GM12891 (cell line): ENCODE measurements around the gene CCSER2.

Experiments
- POLR2A ChIP-seq: IDR thresholded peaks from 2 replicates; pipeline ENCODE4 v1.6.1; 2011; ENCODE audit warnings: low read depth, low read length, control low read depth
- POLR2AphosphoS5 ChIP-seq: IDR thresholded peaks from 2 replicates; pipeline ENCODE4 v1.6.1; 2011; ENCODE audit warnings: low read depth, low read length, control low read depth

DNA sequence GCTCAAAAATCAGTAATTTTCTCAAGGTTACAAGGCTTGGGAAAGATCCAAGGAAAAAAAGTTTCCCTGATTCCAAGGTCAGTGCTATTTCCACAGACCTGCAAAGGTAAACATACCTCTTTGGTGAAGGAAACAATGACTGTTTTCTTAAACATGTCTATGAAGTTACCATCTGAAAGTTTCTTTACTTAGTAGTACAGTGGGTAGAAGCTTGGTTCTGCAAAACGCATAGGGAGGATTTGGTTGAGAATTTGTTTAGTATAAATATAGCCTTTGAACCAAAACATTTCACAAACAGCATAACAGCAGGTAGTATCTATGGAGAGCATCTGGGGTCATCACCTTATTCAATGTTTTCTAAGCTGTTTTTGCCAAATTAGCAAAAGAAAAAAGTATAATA is 169.6 kb downstream of the CCSER2 start:
- TF ChIP-seq POLR2A (no peak), POLR2AphosphoS5 (no peak)
